Lower lobe of right lung (tissue), 2 donors: ENCODE measurements around the gene LMNB1. TPM values are rescaled to one million over a fixed set of nuclear protein-coding genes. Genes with fewer than 3 reads are reported as not detected.
A peak's percentile ranks its signal among the peaks of the same experiment; 100 is the strongest.

Source experiments
- ATAC-seq, 2 donors: fragments of 200-7000 bp; cut with Tn5 transposase; one replicate each; pipeline ENCODE4 v1.9.1; 2020 to 2022; ENCODE audit warnings: mild to moderate bottlenecking in 2 of 2, moderate library complexity in 2 of 2
- DNase-seq: peaks from one replicate; pipeline ENCODE4 v3.0.0-alpha.2; 2020
- H3K27ac ChIP-seq: fragments of 200-600 bp; one replicate; pipeline ENCODE4 v1.8.0; 2022
- H3K27me3 ChIP-seq: fragments of 200-600 bp; one replicate; pipeline ENCODE4 v1.8.0; 2022; ENCODE audit warnings: low read depth
- H3K36me3 ChIP-seq: fragments of 200-600 bp; one replicate; pipeline ENCODE4 v1.8.0; 2022; ENCODE audit warnings: mild to moderate bottlenecking
- H3K4me1 ChIP-seq: fragments of 200-600 bp; one replicate; pipeline ENCODE4 v1.8.0; 2022
- H3K4me3 ChIP-seq: fragments of 200-600 bp; one replicate; pipeline ENCODE4 v1.8.0; 2022; ENCODE audit warnings: mild to moderate bottlenecking
- H3K9me3 ChIP-seq: fragments of 200-600 bp; one replicate; pipeline ENCODE4 v1.8.0; 2022
- intact Hi-C: fragments of 100-400 bp; cut with DNase I; formaldehyde crosslinking; loops from one replicate; pipeline ENCODE4 v1.11.0; 2022
- total RNA-seq: library from RNA; stranded (reverse); fragmentation: NEBNext Ultra II Directional; extraction: Animal tissue kit (Norgen Biotek cat#: 25700); gene quantifications from one replicate; pipeline ENCODE4 v1.2.1, GENCODE V29; 2021
- TF ChIP-seq, protein P1 (sequence below): fragments of 200-600 bp; IDR thresholded peaks from one replicate; pipeline ENCODE4 v1.8.0; 2022; ENCODE audit warnings: antibody characterized with exemption, mild to moderate bottlenecking
- donor health status: DM: no; HTN: yes; CAD: no; lungs with severe emphysema.

Gene LMNB1
- total RNA-seq, 1 donor from 2014 or later = 13.5 TPM

GRCh38 chr5:126868338-126869004 lies 91.5 kb downstream of the LMNB1 start:
- ATAC-seq = no peak
- Histone ChIP-seq H3K36me3 (no peaks in the 10 kb centered on the region), H3K27ac (no peak overlapping the region), H3K27me3 (no peaks in the 10 kb centered on the region), H3K4me1 (no peaks in the 10 kb centered on the region), H3K4me3 (no peak overlapping the region), H3K9me3 (no peaks in the 10 kb centered on the region)
- intact Hi-C loops = no loop called here
- TF ChIP-seq, protein P1, sequence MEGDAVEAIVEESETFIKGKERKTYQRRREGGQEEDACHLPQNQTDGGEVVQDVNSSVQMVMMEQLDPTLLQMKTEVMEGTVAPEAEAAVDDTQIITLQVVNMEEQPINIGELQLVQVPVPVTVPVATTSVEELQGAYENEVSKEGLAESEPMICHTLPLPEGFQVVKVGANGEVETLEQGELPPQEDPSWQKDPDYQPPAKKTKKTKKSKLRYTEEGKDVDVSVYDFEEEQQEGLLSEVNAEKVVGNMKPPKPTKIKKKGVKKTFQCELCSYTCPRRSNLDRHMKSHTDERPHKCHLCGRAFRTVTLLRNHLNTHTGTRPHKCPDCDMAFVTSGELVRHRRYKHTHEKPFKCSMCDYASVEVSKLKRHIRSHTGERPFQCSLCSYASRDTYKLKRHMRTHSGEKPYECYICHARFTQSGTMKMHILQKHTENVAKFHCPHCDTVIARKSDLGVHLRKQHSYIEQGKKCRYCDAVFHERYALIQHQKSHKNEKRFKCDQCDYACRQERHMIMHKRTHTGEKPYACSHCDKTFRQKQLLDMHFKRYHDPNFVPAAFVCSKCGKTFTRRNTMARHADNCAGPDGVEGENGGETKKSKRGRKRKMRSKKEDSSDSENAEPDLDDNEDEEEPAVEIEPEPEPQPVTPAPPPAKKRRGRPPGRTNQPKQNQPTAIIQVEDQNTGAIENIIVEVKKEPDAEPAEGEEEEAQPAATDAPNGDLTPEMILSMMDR = no peak
- no peak for DNase-seq

- peak; percentile 45 to 59 for ATAC-seq
- H3K9me3 ChIP-seq = no peaks in the 10 kb centered on the region
- no peak overlapping the region for H3K4me3 ChIP-seq
- TF ChIP-seq, protein P1 = no peak
- no peaks in the 10 kb centered on the region for H3K4me1 ChIP-seq
- DNase-seq = no peak
- H3K27ac ChIP-seq = no peak overlapping the region
- intact Hi-C loops = no loop called here
- H3K36me3 ChIP-seq = no peaks in the 10 kb centered on the region
- no peaks in the 10 kb centered on the region for H3K27me3 ChIP-seq
Observed at GRCh38 chr5:126869005-126869451, 92.1 kb downstream of the LMNB1 start.

DNA sequence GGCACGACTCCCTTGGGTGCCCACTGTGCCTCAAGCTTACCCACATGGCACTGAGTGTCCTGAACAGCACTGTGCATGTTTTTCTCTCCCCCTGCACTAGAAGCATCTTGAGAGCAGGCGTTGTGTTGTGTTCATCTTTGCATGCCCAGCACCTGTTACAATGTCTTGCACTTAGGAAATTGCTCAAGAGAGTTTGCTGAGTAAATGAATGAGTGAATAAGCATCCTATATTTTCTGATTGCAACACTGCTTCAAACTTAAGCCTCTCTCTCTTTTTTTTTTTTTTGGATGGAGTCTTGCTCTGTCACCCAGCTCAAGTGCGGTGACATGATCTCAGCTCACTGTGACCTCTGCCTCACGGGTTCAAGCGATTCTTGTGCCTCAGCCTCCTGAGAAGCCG lies 94.5 kb downstream of the LMNB1 start:
- ATAC-seq = no peak
- intact Hi-C loops = no loop called here
- H3K9me3 ChIP-seq = no peaks in the 10 kb centered on the region
- H3K27ac ChIP-seq = no peak overlapping the region
- H3K36me3 ChIP-seq = no peaks in the 10 kb centered on the region
- no peak for DNase-seq
- no peaks in the 10 kb centered on the region for H3K27me3 ChIP-seq
- no peak overlapping the region for H3K4me3 ChIP-seq
- TF ChIP-seq, protein P1 = no peak
- H3K4me1 ChIP-seq = no peaks in the 10 kb centered on the region

DNA sequence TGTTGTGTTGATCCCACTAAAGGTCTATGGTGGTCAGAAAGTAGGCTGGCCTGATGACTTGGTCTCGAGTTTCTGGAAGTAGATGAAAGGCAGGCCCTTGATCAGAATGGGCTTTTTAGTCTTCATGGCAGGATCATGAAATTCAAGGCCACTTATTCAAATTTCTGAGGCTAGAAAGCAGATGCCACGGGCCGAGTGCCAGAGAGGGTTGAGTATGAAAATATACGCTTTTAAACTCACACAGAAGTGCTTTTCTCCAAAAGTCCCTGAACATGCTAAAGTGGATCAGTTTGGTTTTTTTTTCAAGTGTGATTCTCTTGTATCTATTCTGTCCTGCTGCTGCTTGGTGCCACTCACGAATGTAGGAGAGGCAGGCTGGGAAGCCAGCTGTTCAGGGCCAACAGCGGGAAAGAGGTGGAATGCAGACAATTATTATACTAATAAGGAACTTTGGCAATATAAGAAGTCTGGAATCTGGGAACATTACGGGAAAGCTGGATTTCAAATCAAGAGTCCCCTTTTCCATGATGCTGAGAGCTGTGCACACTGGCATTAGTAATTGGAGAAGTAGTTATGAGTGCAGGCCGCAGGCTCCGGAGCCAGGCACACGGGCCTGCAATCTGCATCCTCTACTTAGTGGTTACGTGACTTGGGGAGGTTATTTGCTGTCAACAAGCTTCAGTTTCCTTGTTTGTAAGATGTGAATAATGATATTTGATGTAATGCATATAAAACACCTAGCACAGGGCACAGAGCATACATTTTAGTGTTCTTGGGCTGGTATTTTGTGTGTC lies 95.8 kb downstream of the LMNB1 start:
- no peak for ATAC-seq
- Histone ChIP-seq H3K36me3 (no peaks in the 10 kb centered on the region), H3K4me1 (no peaks in the 10 kb centered on the region), H3K9me3 (no peaks in the 10 kb centered on the region), H3K27ac (no peak overlapping the region), H3K27me3 (no peaks in the 10 kb centered on the region), H3K4me3 (no peak overlapping the region)
- TF ChIP-seq, protein P1 = no peak
- intact Hi-C loops = no loop called here
- no peak for DNase-seq

- H3K36me3 ChIP-seq = no peaks in the 10 kb centered on the region
- no peak overlapping the region for H3K27ac ChIP-seq
- TF ChIP-seq, protein P1 = no peak
- intact Hi-C loops = no loop called here
- DNase-seq = no peak
- H3K4me1 ChIP-seq = no peaks in the 10 kb centered on the region
- no peaks in the 10 kb centered on the region for H3K27me3 ChIP-seq
- H3K9me3 ChIP-seq = no peaks in the 10 kb centered on the region
- peak in 1 of 2 donors; percentile 16 for ATAC-seq
- no peak overlapping the region for H3K4me3 ChIP-seq
Observed at GRCh38 chr5:126875303-126875785, 98.4 kb downstream of the LMNB1 start.
